ENCODE measurements around the gene DLGAP1. TPM values are rescaled to one million over a fixed set of nuclear protein-coding genes. Genes with fewer than 3 reads are reported as not detected.

Gene DLGAP1
- total and polyA plus RNA-seq, 10 of the 15 experiments (the other 5 are each of a cell fraction or from before 2014, with no cell fraction given), result 0.23 to 27.6 (median 1.9) TPM

DNA sequence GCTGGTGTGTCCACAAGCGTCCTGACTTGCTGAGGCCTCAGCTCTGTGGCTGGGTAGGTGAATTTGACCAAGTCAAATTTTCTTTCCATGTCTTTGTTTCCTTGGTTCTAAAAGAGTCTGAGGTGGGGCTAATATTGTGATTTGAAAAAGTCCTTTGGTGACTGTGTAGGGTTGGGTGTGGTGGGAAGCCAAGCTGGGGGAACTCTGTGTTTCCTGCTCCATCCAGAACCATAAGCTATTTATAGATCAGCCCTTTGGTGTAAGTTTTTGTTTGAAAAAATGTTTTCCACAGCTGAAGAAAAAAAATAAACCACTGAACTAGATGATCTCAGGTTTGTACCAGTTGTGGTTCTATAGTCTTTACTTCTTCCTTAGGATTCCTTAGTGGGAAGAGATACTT, 542.4 kb downstream of the DLGAP1 start:
- no peaks in the 10 kb centered on the region for H3K36me3 ChIP-seq (ENCODE audit: control insufficient read depth in 2 of 2, insufficient read depth in 2 of 2, low read length in 1 of 2)
- TF ChIP-seq, protein P1, sequence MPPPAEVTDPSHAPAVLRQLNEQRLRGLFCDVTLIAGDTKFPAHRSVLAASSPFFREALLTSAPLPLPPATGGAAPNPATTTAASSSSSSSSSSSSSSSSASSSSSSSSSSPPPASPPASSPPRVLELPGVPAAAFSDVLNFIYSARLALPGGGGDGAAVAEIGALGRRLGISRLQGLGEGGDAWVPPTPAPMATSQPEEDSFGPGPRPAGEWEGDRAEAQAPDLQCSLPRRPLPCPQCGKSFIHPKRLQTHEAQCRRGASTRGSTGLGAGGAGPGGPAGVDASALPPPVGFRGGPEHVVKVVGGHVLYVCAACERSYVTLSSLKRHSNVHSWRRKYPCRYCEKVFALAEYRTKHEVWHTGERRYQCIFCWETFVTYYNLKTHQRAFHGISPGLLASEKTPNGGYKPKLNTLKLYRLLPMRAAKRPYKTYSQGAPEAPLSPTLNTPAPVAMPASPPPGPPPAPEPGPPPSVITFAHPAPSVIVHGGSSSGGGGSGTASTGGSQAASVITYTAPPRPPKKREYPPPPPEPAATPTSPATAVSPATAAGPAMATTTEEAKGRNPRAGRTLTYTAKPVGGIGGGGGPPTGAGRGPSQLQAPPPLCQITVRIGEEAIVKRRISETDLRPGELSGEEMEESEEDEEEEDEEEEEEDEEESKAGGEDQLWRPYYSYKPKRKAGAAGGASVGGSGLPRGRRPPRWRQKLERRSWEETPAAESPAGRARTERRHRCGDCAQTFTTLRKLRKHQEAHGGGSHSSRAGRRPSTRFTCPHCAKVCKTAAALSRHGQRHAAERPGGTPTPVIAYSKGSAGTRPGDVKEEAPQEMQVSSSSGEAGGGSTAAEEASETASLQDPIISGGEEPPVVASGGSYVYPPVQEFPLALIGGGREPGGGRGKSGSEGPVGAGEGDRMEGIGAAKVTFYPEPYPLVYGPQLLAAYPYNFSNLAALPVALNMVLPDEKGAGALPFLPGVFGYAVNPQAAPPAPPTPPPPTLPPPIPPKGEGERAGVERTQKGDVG (CRISPR knock-in tag; IDR thresholded peaks at IDR 0.05), result no peak
- TF ChIP-seq, protein P2, sequence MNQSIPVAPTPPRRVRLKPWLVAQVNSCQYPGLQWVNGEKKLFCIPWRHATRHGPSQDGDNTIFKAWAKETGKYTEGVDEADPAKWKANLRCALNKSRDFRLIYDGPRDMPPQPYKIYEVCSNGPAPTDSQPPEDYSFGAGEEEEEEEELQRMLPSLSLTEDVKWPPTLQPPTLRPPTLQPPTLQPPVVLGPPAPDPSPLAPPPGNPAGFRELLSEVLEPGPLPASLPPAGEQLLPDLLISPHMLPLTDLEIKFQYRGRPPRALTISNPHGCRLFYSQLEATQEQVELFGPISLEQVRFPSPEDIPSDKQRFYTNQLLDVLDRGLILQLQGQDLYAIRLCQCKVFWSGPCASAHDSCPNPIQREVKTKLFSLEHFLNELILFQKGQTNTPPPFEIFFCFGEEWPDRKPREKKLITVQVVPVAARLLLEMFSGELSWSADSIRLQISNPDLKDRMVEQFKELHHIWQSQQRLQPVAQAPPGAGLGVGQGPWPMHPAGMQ (IDR thresholded peaks at IDR 0.05; ENCODE audit: borderline replicate concordance), result no peak
- TF ChIP-seq, protein P3, sequence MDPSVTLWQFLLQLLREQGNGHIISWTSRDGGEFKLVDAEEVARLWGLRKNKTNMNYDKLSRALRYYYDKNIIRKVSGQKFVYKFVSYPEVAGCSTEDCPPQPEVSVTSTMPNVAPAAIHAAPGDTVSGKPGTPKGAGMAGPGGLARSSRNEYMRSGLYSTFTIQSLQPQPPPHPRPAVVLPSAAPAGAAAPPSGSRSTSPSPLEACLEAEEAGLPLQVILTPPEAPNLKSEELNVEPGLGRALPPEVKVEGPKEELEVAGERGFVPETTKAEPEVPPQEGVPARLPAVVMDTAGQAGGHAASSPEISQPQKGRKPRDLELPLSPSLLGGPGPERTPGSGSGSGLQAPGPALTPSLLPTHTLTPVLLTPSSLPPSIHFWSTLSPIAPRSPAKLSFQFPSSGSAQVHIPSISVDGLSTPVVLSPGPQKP (IDR thresholded peaks at IDR 0.05; ENCODE audit: low read depth, low read length), result no peak
- FAIRE-seq, result no peak
- 20% methylated on average over 1 of the region's 1 CpG for WGBS (ENCODE audit: insufficient coverage, insufficient replicate concordance, low lambda C conversion rate, missing lambda C conversion rate)
- no peak for DNase-seq (ENCODE audit: low read depth, low spot score)
- no peak overlapping the region for H3K4me3 ChIP-seq
- ChIA-PET POLR2A (no interaction called here), RAD21 (ENCODE audit: unreplicated experiment) (no interaction called here), CTCF (interaction anchor here (1.2 kb wide), 1 partner anchor 142 kb away, joined by 3 read pairs; no protein-coding TSS in a partner anchor), SMC1A (ENCODE audit: uncharacterized antibody, unreplicated experiment) (interaction anchor here (0.9 to 3.0 kb wide), 6 partner anchors 9 to 54 kb away, joined by 3 to 9 read pairs (median 4); no protein-coding TSS in a partner anchor)
- H3K27me3 ChIP-seq (replicated peaks in 1 of 2; ENCODE audit: control insufficient read depth in 2 of 2, insufficient read depth in 2 of 2, low read length in 1 of 2), result no peaks in the 10 kb centered on the region
- no peak overlapping the region for H3K9ac ChIP-seq (ENCODE audit: control insufficient read depth, insufficient read depth, low read length)
- no peaks in the 10 kb centered on the region for H3K79me2 ChIP-seq (ENCODE audit: control insufficient read depth, insufficient read depth, low read length)
- BruUV-seq (replicated peaks), result no TSS peak
- intact Hi-C loops (cut with micrococcal nuclease; ENCODE audit: unreplicated experiment), result no loop called here
- no peaks in the 10 kb centered on the region for H3K9me3 ChIP-seq (replicated peaks; ENCODE audit: control insufficient read depth, insufficient read depth, low read length)
- H3K4me2 ChIP-seq (ENCODE audit: control insufficient read depth, insufficient read depth), result no peak overlapping the region
- no peak for ATAC-seq
- H3K4me1 ChIP-seq (ENCODE audit: control insufficient read depth, insufficient read depth, low read length), result no peaks in the 10 kb centered on the region
- in situ Hi-C loops (cut with MboI), result no loop called here
- H2AFZ ChIP-seq (ENCODE audit: control insufficient read depth, low read depth, low read length), result no peak overlapping the region
- H4K20me1 ChIP-seq (ENCODE audit: control insufficient read depth, insufficient read depth), result no peaks in the 10 kb centered on the region
- no peak overlapping the region for H3K27ac ChIP-seq (ENCODE audit: control insufficient read depth, insufficient read depth)
